CD4-positive, alpha-beta T cell treated with Interleukin-12 subunit alpha and Interleukin-12 subunit beta, for 1 hour (primary cell): ENCODE data around the gene HELZ.
"Not testable (repeated sequence)": the region's sequence is repeated elsewhere in the genome, so short reads cannot be mapped to it uniquely, and the experiment has no call there.

ENCODE experiments used
- DNase-seq: peaks from one replicate; pipeline ENCODE4 v3.0.0-alpha.2; 2020

HELZ gene

GRCh38 chr17:67138392-67138791 lies 106.6 kb downstream of the HELZ start:
- no peak for DNase-seq

GRCh38 chr17:67137860-67138259 lies 107.1 kb downstream of the HELZ start:
- peak; percentile 20 for DNase-seq

- DNase-seq = no peak
Measured at GRCh38 chr17:67137026-67137370, 108.0 kb downstream of the HELZ start.

- DNase-seq = no peak
Measured at GRCh38 chr17:67136191-67137025, 108.6 kb downstream of the HELZ start.

- DNase-seq = no peak
Measured at GRCh38 chr17:67133161-67133560, 111.8 kb downstream of the HELZ start.

GRCh38 chr17:67132366-67132765 lies 112.6 kb downstream of the HELZ start:
- DNase-seq = no peak

GRCh38 chr17:67130768-67131167 lies 114.2 kb downstream of the HELZ start:
- no peak for DNase-seq

- no peak for DNase-seq
Measured at GRCh38 chr17:67129283-67129682, 115.7 kb downstream of the HELZ start.

- DNase-seq = no peak
Measured at GRCh38 chr17:67128700-67129099, 116.3 kb downstream of the HELZ start.

GRCh38 chr17:67127925-67128324 lies 117.1 kb downstream of the HELZ start:
- no peak for DNase-seq

- no peak for DNase-seq
Measured at GRCh38 chr17:67126983-67127382, 118.0 kb downstream of the HELZ start.

GRCh38 chr17:67126543-67126942 lies 118.5 kb downstream of the HELZ start:
- not testable (repeated sequence) for DNase-seq

- no peak for DNase-seq
Measured at GRCh38 chr17:67125924-67126323, 119.1 kb downstream of the HELZ start.

- DNase-seq = no peak
Measured at GRCh38 chr17:67125417-67125816, 119.6 kb downstream of the HELZ start.

GRCh38 chr17:67124450-67125148 lies 120.4 kb downstream of the HELZ start:
- no peak for DNase-seq

GRCh38 chr17:67123699-67124098 lies 121.3 kb downstream of the HELZ start:
- no peak for DNase-seq

- no peak for DNase-seq
Measured at GRCh38 chr17:67121316-67121891, 123.6 kb downstream of the HELZ start.

GRCh38 chr17:67119102-67119501 lies 125.9 kb downstream of the HELZ start:
- no peak for DNase-seq

GRCh38 chr17:67116045-67116575 lies 128.9 kb downstream of the HELZ start:
- no peak for DNase-seq

- DNase-seq = no peak
Measured at GRCh38 chr17:67115401-67115800, 129.6 kb downstream of the HELZ start.

- no peak for DNase-seq
Measured at GRCh38 chr17:67113486-67113885, 131.5 kb downstream of the HELZ start.

GRCh38 chr17:67111808-67112207 lies 133.2 kb downstream of the HELZ start:
- no peak for DNase-seq

GRCh38 chr17:67111327-67111726 lies 133.7 kb downstream of the HELZ start:
- DNase-seq = no peak

GRCh38 chr17:67110619-67111018 lies 134.4 kb downstream of the HELZ start:
- no peak for DNase-seq
